ENCODE data around the gene CTBP1. TPM values are rescaled to one million over a fixed set of nuclear protein-coding genes. Genes with fewer than 3 reads are reported as not detected.

CTBP1 gene
- total RNA-seq, 2 donors from 2014 or later: 164 to 184 TPM

DNA sequence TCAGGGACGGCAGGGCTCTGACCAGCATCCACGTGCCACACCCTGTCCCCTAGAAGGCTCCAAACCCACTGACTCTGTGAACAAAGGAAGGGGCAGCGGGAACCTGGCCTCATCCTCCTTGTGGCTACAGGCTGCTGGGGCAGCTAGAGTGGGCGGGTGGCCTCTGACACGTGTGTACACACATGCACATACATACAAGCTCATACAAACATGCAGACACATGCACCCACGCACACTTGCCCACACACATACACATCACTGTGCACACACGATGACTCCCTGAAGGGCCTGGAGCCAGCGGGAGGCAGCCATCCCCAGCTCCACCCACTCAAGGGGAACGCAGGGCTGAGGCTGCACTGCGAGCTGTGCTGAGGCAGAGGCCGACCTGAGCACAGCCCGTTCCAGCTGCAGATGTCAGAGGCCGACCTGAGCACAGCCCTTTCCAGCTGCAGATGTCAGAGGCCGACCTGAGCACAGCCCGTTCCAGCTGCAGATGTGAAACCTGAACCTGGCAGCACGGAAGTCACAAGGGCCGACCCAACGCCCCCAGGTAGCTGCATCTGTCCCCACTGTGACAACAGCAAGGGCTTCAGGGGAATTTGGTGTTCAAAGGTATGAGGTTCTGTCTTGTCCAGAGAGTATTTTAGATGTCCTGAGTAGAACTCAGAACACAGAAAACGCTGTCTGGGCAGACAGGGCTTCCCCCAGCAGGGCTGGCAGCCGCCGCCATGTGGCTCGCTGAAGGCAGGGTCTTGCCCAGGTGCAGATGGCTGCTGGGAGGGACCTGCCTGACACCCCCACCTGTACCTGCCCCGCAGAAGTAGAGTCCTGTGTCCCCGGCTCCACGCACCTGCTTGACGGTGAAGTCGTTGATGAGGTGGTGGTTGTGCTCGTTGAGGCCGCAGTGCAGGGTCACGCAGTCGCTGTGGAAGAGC lies 33.5 kb downstream of the CTBP1 start:
- H3K36me3 Mint-ChIP-seq (ENCODE audit: low read depth): peaks cover 6% of the 10 kb centered on the region
- ATAC-seq: no peak

DNA sequence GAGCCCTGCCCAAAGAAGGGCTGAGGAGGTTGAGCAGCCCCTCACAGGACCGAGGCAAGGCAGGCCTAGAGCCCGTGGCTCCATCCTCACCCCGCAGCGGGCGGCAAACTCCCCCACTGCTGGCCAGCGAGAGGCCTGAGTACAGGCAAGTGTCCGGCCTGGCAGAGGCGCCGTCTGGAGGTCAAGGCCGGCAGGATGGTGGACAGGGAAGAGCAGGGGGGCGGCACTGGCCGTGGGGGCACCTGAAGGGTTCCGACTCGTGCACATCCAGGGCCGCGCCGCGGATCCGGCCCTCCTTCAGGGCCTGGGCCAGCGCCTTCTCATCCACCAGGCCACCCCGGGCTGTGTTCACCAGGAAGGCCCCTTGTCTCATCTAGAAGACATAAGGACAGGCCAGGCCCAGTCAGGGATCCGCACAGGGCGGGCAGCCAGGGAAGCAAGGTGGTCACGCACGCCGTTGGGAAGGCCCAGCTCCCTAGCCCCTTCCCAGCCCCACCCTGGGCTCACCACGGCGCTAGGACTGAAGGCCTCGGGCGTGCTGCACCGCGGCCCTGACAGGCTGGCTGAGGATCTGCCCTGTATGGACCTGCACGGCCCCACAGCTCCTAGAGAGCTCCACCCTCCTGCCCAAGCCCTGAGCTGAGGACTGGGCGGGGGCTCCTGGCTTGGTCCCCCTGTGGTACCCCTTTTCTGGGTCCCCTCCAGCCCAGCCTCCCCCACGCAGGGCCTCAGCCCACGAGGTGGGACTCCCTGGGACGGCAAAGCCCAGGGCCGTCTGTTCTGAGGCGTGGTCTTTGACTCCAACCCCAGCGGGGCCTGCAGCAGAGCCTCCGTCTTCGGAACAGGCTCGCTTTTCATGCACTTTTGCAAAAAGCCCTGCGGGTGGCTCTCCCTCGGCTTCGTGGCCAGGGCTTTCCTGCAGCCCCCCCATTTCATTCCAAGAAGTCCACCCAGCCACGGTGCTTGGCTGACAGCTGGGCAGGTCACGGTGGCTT lies 34.5 kb downstream of the CTBP1 start:
- H3K9me3 ChIP-seq (ENCODE audit: control insufficient read depth, low read length, poor library complexity, severe bottlenecking): no peaks in the 10 kb centered on the region
- H3K36me3 Mint-ChIP-seq (ENCODE audit: low read depth): peaks cover 6% of the 10 kb centered on the region
- DNase-seq (peak in 1 of 3 donors; percentile 7), ATAC-seq (no peak)
- H3K27me3 Mint-ChIP-seq: no peaks in the 10 kb centered on the region
- H3K4me3 Mint-ChIP-seq: no peak overlapping the region
- peaks cover 22% of the 10 kb centered on the region for H3K4me1 Mint-ChIP-seq
- no peak overlapping the region for H3K27ac Mint-ChIP-seq

More for the DNA sequence above, 33.5 kb downstream of the CTBP1 start:
- Mint-ChIP-seq H3K4me1 (peaks cover 26% of the 10 kb centered on the region), H3K27me3 (no peaks in the 10 kb centered on the region), H3K4me3 (peak overlapping the region; percentile 39), H3K27ac (no peak overlapping the region)
- DNase-seq: peak in 1 of 3 donors; percentile 5
- H3K9me3 ChIP-seq (ENCODE audit: control insufficient read depth, low read length, poor library complexity, severe bottlenecking): no peaks in the 10 kb centered on the region

DNA sequence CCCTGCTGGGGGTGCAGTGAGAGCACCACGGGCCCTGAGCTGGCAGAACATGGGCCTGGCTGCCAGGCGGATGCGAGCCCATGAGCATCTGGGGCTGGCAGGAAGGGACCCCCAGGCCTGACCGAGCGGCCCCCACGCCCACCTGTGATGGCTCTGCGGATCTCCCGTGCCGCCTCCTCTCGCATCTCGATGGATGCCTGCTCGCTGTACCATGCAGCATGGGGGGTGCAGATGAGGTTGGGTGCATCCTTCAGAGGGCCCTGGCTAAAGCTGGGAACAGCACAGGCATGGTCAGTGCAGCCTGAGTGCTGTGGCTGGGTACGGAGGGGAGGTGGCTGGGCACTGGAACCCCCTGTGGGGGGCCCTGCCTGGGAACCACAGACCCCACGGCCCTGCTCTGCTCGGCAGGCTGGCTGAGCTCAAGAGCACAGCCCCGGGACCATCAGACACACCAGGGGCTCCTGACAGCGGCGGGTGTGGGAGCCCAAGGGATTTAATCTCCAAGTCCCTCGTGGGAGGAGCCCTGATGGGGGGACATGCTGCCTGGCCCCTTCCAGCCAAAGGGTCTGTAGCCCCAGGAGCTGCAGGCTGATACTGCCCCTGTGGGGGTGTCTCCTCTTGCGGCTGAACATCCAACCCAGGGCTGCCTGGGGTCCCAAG lies 35.5 kb downstream of the CTBP1 start:
- H3K4me3 Mint-ChIP-seq: no peak overlapping the region
- no peak for ATAC-seq
- H3K4me1 Mint-ChIP-seq: peaks cover 21% of the 10 kb centered on the region
- no peaks in the 10 kb centered on the region for H3K9me3 ChIP-seq (ENCODE audit: control insufficient read depth, low read length, poor library complexity, severe bottlenecking)
- DNase-seq: no peak
- H3K36me3 Mint-ChIP-seq (ENCODE audit: low read depth): peaks cover 6% of the 10 kb centered on the region
- no peaks in the 10 kb centered on the region for H3K27me3 Mint-ChIP-seq
- no peak overlapping the region for H3K27ac Mint-ChIP-seq

DNA sequence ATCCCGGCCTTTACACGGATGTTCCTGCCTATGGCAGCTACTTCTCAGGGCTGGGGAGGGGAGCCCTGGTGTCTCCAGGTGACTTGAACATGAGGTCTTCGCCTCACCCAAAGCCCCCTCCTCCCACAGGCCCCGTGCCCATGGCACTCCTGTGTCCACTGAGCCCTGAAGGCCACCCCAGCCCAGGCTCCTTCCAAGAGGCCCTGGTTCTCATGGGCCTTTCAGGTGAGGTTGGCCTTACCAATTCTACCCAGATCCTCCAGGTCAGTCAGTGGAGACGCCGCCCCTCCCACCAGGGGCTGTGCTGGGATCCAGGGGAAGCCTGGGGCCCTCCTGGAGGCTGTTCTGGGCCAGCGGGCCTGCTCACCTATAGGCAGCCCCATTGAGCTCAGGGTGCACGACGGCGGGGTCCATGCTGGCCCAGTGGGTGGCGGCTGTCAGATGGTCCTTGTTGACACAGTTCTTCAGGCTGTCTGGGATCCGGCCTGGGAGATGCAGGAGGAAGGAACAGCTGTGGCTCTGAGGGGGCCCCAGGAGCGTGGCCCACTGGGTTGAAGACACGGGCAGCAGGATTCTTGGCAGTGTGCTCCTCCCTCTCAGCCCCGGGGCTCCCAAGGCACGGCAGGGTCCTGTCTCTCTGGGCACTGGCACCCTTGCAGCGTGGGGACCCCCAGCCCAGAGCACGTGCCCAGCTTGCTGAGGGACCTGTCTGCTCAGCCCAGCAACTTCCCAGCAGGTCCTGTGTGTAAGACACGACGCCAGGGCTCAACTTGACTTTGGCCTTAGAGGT lies 36.2 kb downstream of the CTBP1 start:
- Mint-ChIP-seq H3K4me3 (no peak overlapping the region), H3K27me3 (no peaks in the 10 kb centered on the region), H3K4me1 (peaks cover 19% of the 10 kb centered on the region), H3K36me3 (ENCODE audit: low read depth) (peaks cover 4% of the 10 kb centered on the region), H3K27ac (no peak overlapping the region)
- DNase-seq (no peak), ATAC-seq (no peak)
- H3K9me3 ChIP-seq (ENCODE audit: control insufficient read depth, low read length, poor library complexity, severe bottlenecking): no peaks in the 10 kb centered on the region

DNA sequence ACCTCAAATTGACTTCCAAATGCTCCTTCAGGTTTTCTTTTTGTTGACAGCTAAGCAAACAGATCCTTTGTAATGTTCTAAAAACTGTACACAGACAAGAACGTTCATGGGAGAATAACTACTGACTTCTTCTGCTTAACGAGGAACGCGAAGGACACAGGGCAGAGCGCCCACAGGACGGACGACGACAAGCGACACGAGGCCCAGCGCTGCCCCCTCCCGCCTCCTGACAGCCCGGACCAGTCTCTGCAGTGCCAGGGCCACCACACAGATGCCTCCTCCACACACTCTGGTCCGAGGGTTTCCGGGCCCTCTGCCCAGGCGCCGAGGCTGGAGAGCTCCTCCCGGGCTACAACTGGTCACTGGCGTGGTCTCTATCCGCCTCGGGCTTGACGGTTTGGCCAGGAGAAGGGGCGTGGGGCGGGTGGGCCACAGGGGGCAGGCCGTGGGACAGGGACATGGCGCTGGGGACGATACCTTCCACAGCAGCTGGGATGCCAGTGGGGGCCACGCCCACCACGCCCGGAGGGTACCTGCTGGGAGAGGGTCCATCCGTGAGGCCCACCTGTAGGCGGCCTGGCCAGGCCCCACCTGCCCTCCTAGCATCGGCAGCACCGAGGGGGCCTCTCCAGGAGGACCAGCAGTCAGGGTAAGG lies 36.9 kb downstream of the CTBP1 start:
- no peak overlapping the region for H3K4me3 Mint-ChIP-seq
- H3K4me1 Mint-ChIP-seq: peaks cover 14% of the 10 kb centered on the region
- ATAC-seq: no peak
- no peaks in the 10 kb centered on the region for H3K27me3 Mint-ChIP-seq
- DNase-seq: no peak
- no peak overlapping the region for H3K27ac Mint-ChIP-seq
- peaks cover 2% of the 10 kb centered on the region for H3K36me3 Mint-ChIP-seq (ENCODE audit: low read depth)
- H3K9me3 ChIP-seq (ENCODE audit: control insufficient read depth, low read length, poor library complexity, severe bottlenecking): no peaks in the 10 kb centered on the region

DNA sequence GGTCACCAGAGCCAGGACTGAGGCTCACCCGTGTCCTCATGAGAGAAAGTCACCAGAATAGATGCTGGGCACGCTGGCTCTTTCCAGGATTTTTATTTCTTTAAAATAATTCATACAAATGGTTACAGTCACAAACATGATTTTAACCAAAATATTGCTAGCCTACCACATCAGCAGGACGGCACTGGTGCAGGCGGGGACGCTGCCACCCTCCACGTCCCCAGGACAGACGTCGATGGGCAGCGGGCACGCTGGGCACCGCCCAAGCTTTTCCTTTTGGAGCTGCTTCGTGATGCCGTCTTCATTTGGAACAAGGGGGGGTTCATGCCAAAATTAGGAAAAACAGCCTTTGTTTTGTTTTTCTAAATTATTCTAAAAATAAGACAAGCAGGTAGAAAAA lies 37.6 kb downstream of the CTBP1 start:
- Mint-ChIP-seq H3K27ac (no peak overlapping the region), H3K4me3 (no peak overlapping the region), H3K36me3 (ENCODE audit: low read depth) (peaks cover 2% of the 10 kb centered on the region), H3K4me1 (peaks cover 10% of the 10 kb centered on the region), H3K27me3 (no peaks in the 10 kb centered on the region)
- ATAC-seq (no peak), DNase-seq (no peak)
- H3K9me3 ChIP-seq (ENCODE audit: control insufficient read depth, low read length, poor library complexity, severe bottlenecking): no peaks in the 10 kb centered on the region

DNA sequence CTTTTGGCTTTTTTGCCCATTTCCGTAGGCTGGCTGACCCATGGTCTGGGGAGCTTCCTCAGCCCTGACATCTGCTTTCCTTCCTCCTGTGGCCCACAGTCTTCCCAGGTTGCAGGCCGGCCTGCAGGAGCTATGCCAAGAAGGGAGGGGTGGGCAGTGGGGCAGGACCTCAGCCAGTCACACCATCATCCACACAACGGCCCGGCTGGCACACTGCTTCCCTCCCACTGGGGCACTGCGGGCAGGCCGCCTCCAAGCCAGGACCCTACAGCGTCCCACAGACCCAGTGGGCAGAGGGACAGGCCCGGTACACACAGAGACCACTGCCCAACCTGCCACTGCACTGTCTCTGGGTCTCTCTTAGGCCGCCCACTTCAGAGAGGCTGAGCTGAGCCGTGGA lies 38.0 kb downstream of the CTBP1 start:
- no peaks in the 10 kb centered on the region for H3K27me3 Mint-ChIP-seq
- H3K27ac Mint-ChIP-seq: no peak overlapping the region
- peaks cover 10% of the 10 kb centered on the region for H3K4me1 Mint-ChIP-seq
- H3K36me3 Mint-ChIP-seq (ENCODE audit: low read depth): peaks cover 2% of the 10 kb centered on the region
- no peak overlapping the region for H3K4me3 Mint-ChIP-seq
- ATAC-seq (no peak), DNase-seq (no peak)
- no peaks in the 10 kb centered on the region for H3K9me3 ChIP-seq (ENCODE audit: control insufficient read depth, low read length, poor library complexity, severe bottlenecking)

DNA sequence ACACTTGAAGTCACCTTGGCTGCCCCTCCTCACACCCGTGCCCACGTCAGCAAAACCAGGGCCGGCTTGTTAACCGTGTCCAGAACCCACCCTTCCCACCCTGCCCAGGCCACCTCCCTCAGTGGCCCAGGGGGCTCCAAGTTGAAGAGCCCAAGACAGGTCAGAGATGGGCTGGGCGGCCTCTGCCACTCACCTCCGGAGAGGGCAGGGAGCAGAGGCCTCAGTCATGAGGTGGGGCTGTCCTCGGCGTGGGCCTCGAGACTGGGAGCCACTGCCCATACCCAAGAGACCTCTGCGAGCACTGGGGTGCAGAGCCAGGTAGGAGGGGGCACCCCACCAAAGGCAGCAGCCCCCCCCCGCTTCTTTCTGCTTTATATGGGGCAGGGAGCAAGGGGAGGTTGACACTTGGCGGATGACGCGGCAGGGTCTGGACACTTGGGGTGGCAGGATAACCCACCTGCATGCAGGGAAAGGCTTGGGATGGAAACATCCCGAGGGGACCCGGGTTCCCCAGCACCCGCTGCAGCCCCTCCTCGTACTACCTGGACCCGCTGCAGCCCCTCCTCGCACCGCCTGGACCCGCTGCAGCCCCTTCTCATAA lies 38.6 kb downstream of the CTBP1 start:
- Mint-ChIP-seq H3K4me1 (peaks cover 10% of the 10 kb centered on the region), H3K36me3 (ENCODE audit: low read depth) (peaks cover 2% of the 10 kb centered on the region), H3K27ac (no peak overlapping the region), H3K27me3 (no peaks in the 10 kb centered on the region), H3K4me3 (no peak overlapping the region)
- no peaks in the 10 kb centered on the region for H3K9me3 ChIP-seq (ENCODE audit: control insufficient read depth, low read length, poor library complexity, severe bottlenecking)
- DNase-seq (no peak), ATAC-seq (no peak)

DNA sequence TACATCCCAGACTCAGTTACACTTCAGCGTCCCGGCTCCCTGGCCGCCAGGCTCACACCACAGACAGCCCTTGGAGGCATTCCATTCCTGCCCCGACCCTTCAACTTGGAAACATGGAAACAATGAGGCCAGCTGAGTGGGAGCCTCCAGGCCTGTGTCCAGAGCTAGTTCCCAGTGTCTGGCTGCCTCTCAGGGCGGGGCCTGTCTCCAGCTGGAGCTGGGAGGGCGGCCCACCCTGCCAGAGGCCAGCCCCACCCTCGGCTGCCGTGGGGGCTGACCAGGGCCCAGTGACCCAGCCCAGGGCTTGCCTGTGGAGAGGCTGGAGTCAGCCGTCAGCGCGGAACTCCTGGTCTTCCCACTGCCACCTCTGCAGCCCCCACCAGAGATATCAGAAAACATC lies 39.1 kb downstream of the CTBP1 start:
- no peak for ATAC-seq
- no peaks in the 10 kb centered on the region for H3K27me3 Mint-ChIP-seq
- peaks cover 2% of the 10 kb centered on the region for H3K36me3 Mint-ChIP-seq (ENCODE audit: low read depth)
- peaks cover 10% of the 10 kb centered on the region for H3K4me1 Mint-ChIP-seq
- H3K4me3 Mint-ChIP-seq: no peak overlapping the region
- H3K27ac Mint-ChIP-seq: no peak overlapping the region
- H3K9me3 ChIP-seq (ENCODE audit: control insufficient read depth, low read length, poor library complexity, severe bottlenecking): no peaks in the 10 kb centered on the region
- no peak for DNase-seq

DNA sequence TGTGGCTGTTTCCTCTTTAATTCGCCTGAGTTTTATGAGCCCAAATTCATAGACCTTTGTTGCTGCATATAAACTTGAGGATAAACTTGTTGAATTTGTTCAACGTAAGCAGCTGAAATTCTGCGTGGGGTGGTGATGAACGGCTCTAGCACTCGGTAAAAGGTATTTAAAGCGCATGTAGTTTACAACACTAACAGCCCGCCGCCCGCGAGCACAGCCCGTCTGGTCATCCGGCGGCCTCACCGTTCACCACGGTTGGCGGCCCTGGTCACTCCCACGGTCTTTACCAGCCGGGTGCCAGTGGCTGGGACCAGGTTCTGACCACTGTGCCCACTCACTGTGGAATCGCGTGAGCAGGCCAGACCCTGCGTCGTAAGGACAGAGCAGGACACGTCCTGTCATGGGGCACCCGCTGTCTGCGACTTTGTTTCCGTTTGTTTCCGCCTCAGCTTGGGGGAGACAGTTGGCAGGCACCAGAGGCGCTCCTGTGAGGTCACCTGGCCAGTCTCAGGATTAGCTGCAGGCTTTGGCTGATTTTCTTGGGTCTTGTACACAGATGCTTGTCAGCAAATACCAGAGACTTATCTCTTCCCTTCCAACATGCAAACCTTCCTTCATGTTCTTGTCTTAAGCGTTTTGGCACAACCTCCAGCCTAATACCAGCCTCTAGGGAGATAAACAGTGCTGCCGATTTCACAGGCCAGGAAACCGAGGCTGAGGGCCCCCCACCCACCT lies 39.8 kb downstream of the CTBP1 start:
- peak overlapping the region; percentile 69 for H3K27ac Mint-ChIP-seq
- H3K27me3 Mint-ChIP-seq: no peaks in the 10 kb centered on the region
- H3K4me3 Mint-ChIP-seq: peak overlapping the region; percentile 76

DNA sequence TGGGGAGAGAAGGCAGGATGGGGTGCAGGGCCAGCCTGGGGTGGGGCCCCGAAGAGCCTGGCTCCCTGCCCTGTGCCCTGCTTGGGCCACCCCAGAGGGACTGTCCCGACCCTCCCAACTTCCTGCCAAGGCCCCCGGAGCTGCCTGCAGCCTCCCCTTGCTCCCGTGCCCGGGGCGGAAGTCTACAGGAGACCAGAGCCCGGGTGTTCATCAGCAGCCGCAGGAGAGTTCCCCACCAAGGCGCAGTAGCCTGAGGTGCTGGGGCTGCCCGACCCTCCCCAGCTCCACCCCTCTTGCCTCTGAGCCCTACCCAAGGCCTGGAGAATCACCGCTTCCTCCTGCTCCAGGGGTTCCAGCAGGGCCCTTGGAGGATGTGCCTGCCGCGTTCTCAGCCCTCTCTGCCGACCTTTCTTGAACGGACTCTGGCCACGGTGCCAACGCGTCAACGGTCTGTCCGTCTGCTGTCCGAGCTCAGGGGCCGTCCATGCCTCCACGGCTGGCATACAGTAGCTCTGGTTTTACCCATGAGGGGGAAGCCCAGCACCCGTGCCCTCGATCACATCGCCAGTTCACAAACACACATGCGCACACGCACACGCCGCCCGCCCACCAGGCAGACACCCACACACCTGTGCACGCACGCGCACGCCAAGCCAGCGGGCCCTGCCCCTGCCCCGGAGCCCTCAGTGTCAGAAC lies 40.5 kb downstream of the CTBP1 start:
- H3K4me3 Mint-ChIP-seq: peak overlapping the region; percentile 76
- H3K9me3 ChIP-seq (ENCODE audit: control insufficient read depth, low read length, poor library complexity, severe bottlenecking): no peaks in the 10 kb centered on the region
- H3K36me3 Mint-ChIP-seq (ENCODE audit: low read depth): peaks cover 2% of the 10 kb centered on the region
- H3K4me1 Mint-ChIP-seq: peaks cover 19% of the 10 kb centered on the region
- no peaks in the 10 kb centered on the region for H3K27me3 Mint-ChIP-seq
- peak; percentile 53 for ATAC-seq
- DNase-seq: peak in 2 of 3 donors; percentile 4 to 6
- peak overlapping the region; percentile 69 for H3K27ac Mint-ChIP-seq

More for the DNA sequence above, 39.8 kb downstream of the CTBP1 start:
- no peaks in the 10 kb centered on the region for H3K9me3 ChIP-seq (ENCODE audit: control insufficient read depth, low read length, poor library complexity, severe bottlenecking)
- ATAC-seq: no peak
- H3K36me3 Mint-ChIP-seq (ENCODE audit: low read depth): peaks cover 2% of the 10 kb centered on the region
- DNase-seq: no peak
- peaks cover 13% of the 10 kb centered on the region for H3K4me1 Mint-ChIP-seq
